HG03457 (cell line): ENCODE data around the gene MIP.
"Not testable (repeated sequence)": the region's sequence is repeated elsewhere in the genome, so short reads cannot be mapped to it uniquely, and the experiment has no call there.

Experiments
- ATAC-seq: cut with Tn5 transposase; IDR thresholded peaks from one replicate; pipeline ENCODE4 v1.9.1; 2021; ENCODE audit warnings: moderate number of reproducible peaks; ENCODE audit not compliant: unreplicated experiment

Gene MIP

GRCh38 chr12:56411781-56412639, 42.4 kb downstream of the MIP start:
- ATAC-seq = no peak

GRCh38 chr12:56410768-56411167, 43.7 kb downstream of the MIP start:
- ATAC-seq = no peak

GRCh38 chr12:56408799-56409417, 45.5 kb downstream of the MIP start:
- no peak for ATAC-seq

- not testable (repeated sequence) for ATAC-seq
Measured at GRCh38 chr12:56404227-56404626, 50.2 kb downstream of the MIP start.

- not testable (repeated sequence) for ATAC-seq
Measured at GRCh38 chr12:56401612-56402011, 52.8 kb downstream of the MIP start.

- ATAC-seq = not testable (repeated sequence)
Measured at GRCh38 chr12:56401125-56401524, 53.3 kb downstream of the MIP start.
